Thyroid gland (tissue), 4 donors: ENCODE data around the gene COMT.

Source experiments
- POLR2A ChIP-seq, 2 donors: fragments of 450-650 bp; IDR thresholded peaks; one replicate each; pipeline ENCODE4 v1.6.1; 2017; ENCODE audit warnings: antibody characterized with exemption in 2 of 2, mild to moderate bottlenecking in 2 of 2, moderate library complexity in 1 of 2
- TF ChIP-seq, protein P1 (sequence below), 6 experiments: fragments of 200-600 bp in 3 of 6; fragments of 450-650 bp in 3 of 6; sonication (generic) in 3 of 6; IDR thresholded peaks; one replicate each; pipeline ENCODE4 v1.5.1; 2016 to 2019; ENCODE audit warnings: antibody characterized with exemption in 6 of 6, mild to moderate bottlenecking in 2 of 6, inconsistent platforms in 1 of 6, moderate library complexity in 1 of 6

DNA sequence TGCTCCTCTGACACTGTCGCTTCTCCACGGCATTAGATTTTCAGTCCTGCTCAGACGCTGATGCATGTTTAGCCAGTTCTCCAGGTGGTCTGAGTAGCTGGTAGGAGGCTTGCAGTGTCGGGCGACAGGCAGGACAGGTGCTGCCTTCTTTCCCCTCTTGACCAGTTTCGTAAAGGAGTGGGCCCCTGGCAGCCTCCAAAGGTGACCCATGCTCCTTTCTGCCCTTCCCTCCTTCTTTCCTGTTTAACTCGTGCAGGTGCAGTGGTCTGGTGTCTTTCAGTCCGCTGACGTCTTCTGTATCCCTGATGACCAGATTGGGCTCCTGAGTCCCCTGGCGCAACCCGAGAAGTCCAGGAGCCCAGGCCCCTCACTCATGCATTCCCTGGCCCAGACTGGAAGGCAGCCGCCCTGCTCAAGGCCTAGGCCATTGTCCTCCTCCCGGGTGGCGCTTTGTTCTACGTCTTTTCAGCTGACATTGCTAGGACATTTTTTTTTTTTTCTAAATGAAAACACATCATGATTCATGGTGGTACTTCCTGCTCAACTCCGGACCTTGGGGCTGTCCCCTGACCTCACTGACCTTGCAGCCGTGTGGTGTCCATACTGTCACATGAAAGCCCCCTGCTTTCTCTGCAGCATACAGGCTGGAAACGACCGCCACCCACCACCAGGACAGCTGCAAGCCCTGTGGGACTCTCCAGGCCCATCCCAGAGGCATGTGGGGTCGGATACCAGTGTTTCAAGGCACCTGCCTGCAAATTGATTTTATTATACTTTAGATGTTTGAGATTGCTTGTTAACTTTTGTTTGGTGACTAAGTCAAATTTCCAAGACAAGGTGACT is 25.6 kb downstream of the COMT start:
- no peak for TF ChIP-seq POLR2A (IDR thresholded peaks at IDR 0.05)
- TF ChIP-seq, protein P1, sequence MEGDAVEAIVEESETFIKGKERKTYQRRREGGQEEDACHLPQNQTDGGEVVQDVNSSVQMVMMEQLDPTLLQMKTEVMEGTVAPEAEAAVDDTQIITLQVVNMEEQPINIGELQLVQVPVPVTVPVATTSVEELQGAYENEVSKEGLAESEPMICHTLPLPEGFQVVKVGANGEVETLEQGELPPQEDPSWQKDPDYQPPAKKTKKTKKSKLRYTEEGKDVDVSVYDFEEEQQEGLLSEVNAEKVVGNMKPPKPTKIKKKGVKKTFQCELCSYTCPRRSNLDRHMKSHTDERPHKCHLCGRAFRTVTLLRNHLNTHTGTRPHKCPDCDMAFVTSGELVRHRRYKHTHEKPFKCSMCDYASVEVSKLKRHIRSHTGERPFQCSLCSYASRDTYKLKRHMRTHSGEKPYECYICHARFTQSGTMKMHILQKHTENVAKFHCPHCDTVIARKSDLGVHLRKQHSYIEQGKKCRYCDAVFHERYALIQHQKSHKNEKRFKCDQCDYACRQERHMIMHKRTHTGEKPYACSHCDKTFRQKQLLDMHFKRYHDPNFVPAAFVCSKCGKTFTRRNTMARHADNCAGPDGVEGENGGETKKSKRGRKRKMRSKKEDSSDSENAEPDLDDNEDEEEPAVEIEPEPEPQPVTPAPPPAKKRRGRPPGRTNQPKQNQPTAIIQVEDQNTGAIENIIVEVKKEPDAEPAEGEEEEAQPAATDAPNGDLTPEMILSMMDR (IDR thresholded peaks at IDR 0.05), result no peak
